Karpas-422 (cell line): ENCODE data around the gene DPYD. TPM values are rescaled to one million over a fixed set of nuclear protein-coding genes. Genes with fewer than 3 reads are reported as not detected.

Experiments used
- DNase-seq: peaks from one replicate; pipeline ENCODE4 v3.0.0-alpha.2; 2015
- H2AFZ ChIP-seq: fragments of 200-600 bp; sonication (generic); 2 replicates; pipeline ENCODE4 v1.6.1; 2014; ENCODE audit warnings: antibody characterized with exemption, low read length, mixed read lengths
- H3K27ac ChIP-seq: fragments of 200-600 bp; sonication (generic); 2 replicates; pipeline ENCODE4 v1.5.1; 2014; ENCODE audit warnings: mild to moderate bottlenecking, low read length, moderate library complexity
- H3K27me3 ChIP-seq: fragments of 200-600 bp; sonication (generic); 2 replicates; pipeline ENCODE4 v1.6.1; 2014; ENCODE audit warnings: low read length, mixed read lengths
- H3K36me3 ChIP-seq: fragments of 200-600 bp; sonication (generic); 2 replicates; pipeline ENCODE4 v1.6.1; 2014; ENCODE audit warnings: low read length, mixed read lengths; ENCODE audit not compliant: insufficient read depth
- H3K4me1 ChIP-seq: fragments of 200-600 bp; sonication (generic); 2 replicates; pipeline ENCODE4 v1.6.1; 2014; ENCODE audit warnings: mild to moderate bottlenecking, low read length, mixed read lengths
- H3K4me2 ChIP-seq: fragments of 200-600 bp; sonication (generic); 2 replicates; pipeline ENCODE4 v1.6.1; 2014; ENCODE audit warnings: low read length, low read depth, mild to moderate bottlenecking; ENCODE audit not compliant: poor library complexity, severe bottlenecking
- H3K4me3 ChIP-seq: fragments of 200-600 bp; sonication (generic); 2 replicates; pipeline ENCODE4 v1.5.1; 2014; ENCODE audit warnings: mild to moderate bottlenecking, antibody characterized with exemption, low read length, mixed read lengths
- H3K79me2 ChIP-seq: fragments of 200-600 bp; sonication (generic); 2 replicates; pipeline ENCODE4 v1.6.1; 2014; ENCODE audit warnings: mild to moderate bottlenecking, low read length, mixed read lengths
- H3K9ac ChIP-seq: fragments of 200-600 bp; sonication (generic); 2 replicates; pipeline ENCODE4 v1.6.0; 2014; ENCODE audit warnings: low read length
- H3K9me2 ChIP-seq: fragments of 200-600 bp; sonication (generic), shearing (Covaris generic); replicated peaks from 2 replicates; pipeline ENCODE4 v1.6.0; 2014; ENCODE audit warnings: mild to moderate bottlenecking, low read length, moderate library complexity; ENCODE audit not compliant: insufficient read depth
- H3K9me3 ChIP-seq: fragments of 300-700, 200-600 bp; sonication (generic); 2 replicates; pipeline ENCODE4 v1.6.1; 2014; ENCODE audit warnings: low read length, mixed read lengths
- H4K20me1 ChIP-seq: fragments of 200-600 bp; sonication (generic); 2 replicates; pipeline ENCODE4 v1.6.1; 2014; ENCODE audit warnings: mild to moderate bottlenecking, antibody characterized with exemption, low read length, low read depth; ENCODE audit not compliant: insufficient read depth
- total RNA-seq: library from RNA; depleted of rRNA; stranded (reverse); fragments of >200 nt; shearing (Covaris generic); gene quantifications from 2 replicates; pipeline ENCODE4 v1.2.3, GENCODE V29; 2014; ENCODE audit warnings: low replicate concordance; rRNA removed

The DPYD gene
- 40.8 and 59.4 TPM in 2 replicates for total RNA-seq

- peak; percentile 95 for DNase-seq
- Histone ChIP-seq H3K9me3 (no peaks in the 10 kb centered on the region), H3K9ac (peak within 1 kb of the TSS; percentile 90), H3K27me3 (no peaks in the 10 kb centered on the region), H3K79me2 (peaks cover 46% of the 10 kb centered on the region), H3K4me2 (peak within 1 kb of the TSS; percentile 86), H3K27ac (peak within 1 kb of the TSS; percentile 94), H3K4me1 (peaks cover 68% of the 10 kb centered on the region), H2AFZ (peak within 1 kb of the TSS; percentile 60), H3K9me2 (no peaks in the 10 kb centered on the region), H4K20me1 (no peaks in the 10 kb centered on the region), H3K36me3 (no peaks in the 10 kb centered on the region), H3K4me3 (peak within 1 kb of the TSS; percentile 96)
Observed at GRCh38 chr1:97920832-97921571, at the start of gene DPYD. Gene DPYD, minus strand, starts transcription at chr1:97921034. Its CDS starts 112 bp downstream, at chr1:97920922.

- Histone ChIP-seq H3K27ac (no peak overlapping the region), H4K20me1 (no peaks in the 10 kb centered on the region), H3K36me3 (no peaks in the 10 kb centered on the region), H3K27me3 (no peaks in the 10 kb centered on the region), H3K4me3 (no peak overlapping the region), H3K9ac (no peak overlapping the region), H3K9me3 (no peaks in the 10 kb centered on the region), H2AFZ (no peak overlapping the region), H3K9me2 (no peaks in the 10 kb centered on the region), H3K4me1 (no peaks in the 10 kb centered on the region), H3K4me2 (no peak overlapping the region), H3K79me2 (no peaks in the 10 kb centered on the region)
- DNase-seq = no peak
Observed at GRCh38 chr1:97960470-97960869, 39.6 kb upstream of the DPYD start.

GRCh38 chr1:97947695-97948094, 26.9 kb upstream of the DPYD start:
- Histone ChIP-seq H4K20me1 (no peaks in the 10 kb centered on the region), H3K9me3 (no peaks in the 10 kb centered on the region), H3K4me1 (peaks cover 35% of the 10 kb centered on the region), H3K4me3 (peak overlapping the region; percentile 22), H3K36me3 (no peaks in the 10 kb centered on the region), H3K27me3 (no peaks in the 10 kb centered on the region), H3K9ac (no peak overlapping the region), H3K27ac (no peak overlapping the region), H3K79me2 (no peaks in the 10 kb centered on the region), H3K9me2 (0 out of 2 replicates have a peak, but pooled peaks cover 3% of the 10 kb centered on the region), H2AFZ (peak overlapping the region; percentile 56; the same call in 1 of the 2 replicates), H3K4me2 (peak overlapping the region; percentile 54)
- DNase-seq = no peak

- no peak overlapping the region for H3K4me3 ChIP-seq
- DNase-seq = no peak
- no peak overlapping the region for H3K4me2 ChIP-seq
- H3K4me1 ChIP-seq = peaks cover 23% of the 10 kb centered on the region
- peak overlapping the region; percentile 63; the same call in 1 of the 2 replicates for H2AFZ ChIP-seq
- peaks cover 4% of the 10 kb centered on the region; the same call in 1 of the 2 replicates for H3K9me3 ChIP-seq
- H3K9ac ChIP-seq = no peak overlapping the region
- H3K27ac ChIP-seq = no peak overlapping the region
- H4K20me1 ChIP-seq = no peaks in the 10 kb centered on the region
- no peaks in the 10 kb centered on the region for H3K27me3 ChIP-seq
- H3K36me3 ChIP-seq = no peaks in the 10 kb centered on the region; the same call in 1 of the 2 replicates
- H3K79me2 ChIP-seq = no peaks in the 10 kb centered on the region
- 0 out of 2 replicates have a peak, but pooled peaks cover 3% of the 10 kb centered on the region for H3K9me2 ChIP-seq
Observed at GRCh38 chr1:97943354-97943753, 22.5 kb upstream of the DPYD start.

GRCh38 chr1:97942161-97943123, 21.6 kb upstream of the DPYD start:
- Histone ChIP-seq H3K27ac (no peak overlapping the region), H3K9ac (no peak overlapping the region), H3K79me2 (no peaks in the 10 kb centered on the region), H3K27me3 (no peaks in the 10 kb centered on the region), H3K4me1 (peaks cover 23% of the 10 kb centered on the region), H3K36me3 (no peaks in the 10 kb centered on the region; the same call in 1 of the 2 replicates), H3K4me3 (no peak overlapping the region), H3K4me2 (no peak overlapping the region), H3K9me2 (0 out of 2 replicates have a peak, but pooled peaks cover 3% of the 10 kb centered on the region), H4K20me1 (no peaks in the 10 kb centered on the region), H2AFZ (no peak overlapping the region), H3K9me3 (peaks cover 4% of the 10 kb centered on the region; the same call in 1 of the 2 replicates)
- DNase-seq = no peak

- Histone ChIP-seq H3K27ac (peak overlapping the region; percentile 97), H3K4me2 (peak overlapping the region; percentile 74), H3K9me2 (no peaks in the 10 kb centered on the region), H3K36me3 (no peaks in the 10 kb centered on the region; the same call in 1 of the 2 replicates), H3K27me3 (no peaks in the 10 kb centered on the region), H4K20me1 (no peaks in the 10 kb centered on the region), H3K4me3 (no peak overlapping the region), H3K9me3 (peaks cover 4% of the 10 kb centered on the region; the same call in 1 of the 2 replicates), H3K79me2 (no peaks in the 10 kb centered on the region), H2AFZ (peak overlapping the region; percentile 13), H3K9ac (no peak overlapping the region), H3K4me1 (peaks cover 60% of the 10 kb centered on the region)
- DNase-seq = no peak
Observed at GRCh38 chr1:97938285-97938642, 17.4 kb upstream of the DPYD start.

- H3K9me2 ChIP-seq = no peaks in the 10 kb centered on the region
- H2AFZ ChIP-seq = peak overlapping the region; percentile 64
- H3K4me3 ChIP-seq = peak overlapping the region; percentile 47
- peaks cover 58% of the 10 kb centered on the region for H3K4me1 ChIP-seq
- no peaks in the 10 kb centered on the region for H3K79me2 ChIP-seq
- no peaks in the 10 kb centered on the region for H4K20me1 ChIP-seq
- peak overlapping the region; percentile 74 for H3K4me2 ChIP-seq
- H3K9ac ChIP-seq = peak overlapping the region; percentile 64
- peak overlapping the region; percentile 97 for H3K27ac ChIP-seq
- no peaks in the 10 kb centered on the region for H3K27me3 ChIP-seq
- peak; percentile 92 for DNase-seq
- peaks cover 4% of the 10 kb centered on the region; the same call in 1 of the 2 replicates for H3K9me3 ChIP-seq
- no peaks in the 10 kb centered on the region; the same call in 1 of the 2 replicates for H3K36me3 ChIP-seq
Observed at GRCh38 chr1:97936976-97937375, 16.1 kb upstream of the DPYD start.
